ENCODE measurements around the gene ZNF385B. TPM values are rescaled to one million over a fixed set of nuclear protein-coding genes. Genes with fewer than 3 reads are reported as not detected.
A peak's percentile ranks its signal among the peaks of the same experiment; 100 is the strongest.

The ZNF385B gene
- total and polyA plus RNA-seq, 11 donors, result 0.07 to 12.2 (median 2.3) TPM

- TF ChIP-seq POLR2A (IDR thresholded peaks at IDR 0.05) (no peak), CTCF (IDR thresholded peaks at IDR 0.05) (no peak)
- 13 to 46% (median 21%) methylated on average over 7 of the region's 7 CpGs for WGBS, 4 donors
- Histone ChIP-seq H3K36me3 (no peaks in the 10 kb centered on the region), H3K4me3 (peak overlapping the region in 5 of 12 donors; percentile 1 to 22 (median 15)), H3K4me1 (peaks cover 0 to 3% (median 0%) of the 10 kb centered on the region in 12 donors), H3K9me3 (no peaks in the 10 kb centered on the region), H3K27me3 (peaks cover 0 to 26% (median 0%) of the 10 kb centered on the region in 9 donors), H3K27ac (no peak overlapping the region)
- no peak for ATAC-seq
- DNase-seq, result no peak
- intact Hi-C loops (cut with DNase I), result loop anchor here in 4 of 10 donors (10.0 kb wide), 2 partner anchors 186 to 204 kb away; no protein-coding TSS in a partner anchor
These were observed 432.8 kb downstream of the ZNF385B start for GRCh38 chr2:179428649-179429048.

GRCh38 chr2:179427065-179427464 is 434.3 kb downstream of the ZNF385B start:
- no peaks in the 10 kb centered on the region for H3K9me3 ChIP-seq
- intact Hi-C loops (cut with DNase I), result loop anchor here in 4 of 10 donors (10.0 kb wide), 2 partner anchors 188 to 202 kb away; no protein-coding TSS in a partner anchor

GRCh38 chr2:179424571-179424970 is 436.8 kb downstream of the ZNF385B start:
- no peak for ATAC-seq
- Histone ChIP-seq H3K4me3 (no peak overlapping the region), H3K36me3 (no peaks in the 10 kb centered on the region), H3K9me3 (no peaks in the 10 kb centered on the region), H3K27me3 (peaks cover 0 to 14% (median 0%) of the 10 kb centered on the region in 9 donors), H3K4me1 (peaks cover 0 to 3% (median 0%) of the 10 kb centered on the region in 12 donors), H3K27ac (no peak overlapping the region)
- no peak for TF ChIP-seq POLR2A (IDR thresholded peaks at IDR 0.05)
- TF ChIP-seq CTCF (IDR thresholded peaks at IDR 0.05), result no peak
- 86 to 94% (median 91%) methylated on average over 3 of the region's 3 CpGs for WGBS, 4 donors
- DNase-seq, result no peak
- intact Hi-C loops (cut with DNase I), result loop anchor here in 8 of 10 donors (5.0 to 10.0 kb wide), 3 partner anchors 190 to 323 kb away; no protein-coding TSS in a partner anchor

More at GRCh38 chr2:179427065-179427464, 434.3 kb downstream of the ZNF385B start:
- H3K27me3 ChIP-seq, result peaks cover 0 to 26% (median 0%) of the 10 kb centered on the region in 9 donors
- H3K27ac ChIP-seq, result no peak overlapping the region
- no peaks in the 10 kb centered on the region for H3K36me3 ChIP-seq
- 89 to 100% (median 91%) methylated on average over 2 of the region's 2 CpGs for WGBS, 4 donors
- ATAC-seq (no peak), DNase-seq (no peak)
- peaks cover 0 to 3% (median 0%) of the 10 kb centered on the region in 12 donors for H3K4me1 ChIP-seq
- H3K4me3 ChIP-seq, result no peak overlapping the region
- TF ChIP-seq POLR2A (IDR thresholded peaks at IDR 0.05) (no peak), CTCF (IDR thresholded peaks at IDR 0.05) (no peak)

- H3K9me3 ChIP-seq, result no peaks in the 10 kb centered on the region
- no peaks in the 10 kb centered on the region for H3K36me3 ChIP-seq
- no peaks in the 10 kb centered on the region for H3K4me1 ChIP-seq
- H3K27me3 ChIP-seq, result peaks cover 0 to 8% (median 0%) of the 10 kb centered on the region in 9 donors
- DNase-seq (peak; percentile 40 to 72 (median 60)), ATAC-seq (peak in 2 of 4 donors; percentile 52 to 73)
- no peak overlapping the region for H3K4me3 ChIP-seq
- TF ChIP-seq POLR2A (IDR thresholded peaks at IDR 0.05) (no peak), CTCF (IDR thresholded peaks at IDR 0.05) (peak; percentile 46 to 77 (median 68))
- H3K27ac ChIP-seq, result no peak overlapping the region
- intact Hi-C loops (cut with DNase I), result loop anchor here in 9 of 10 donors (1.0 to 10.0 kb wide), 5 partner anchors 193 to 329 kb away; no protein-coding TSS in a partner anchor
- 3 to 8% (median 5%) methylated on average over 5 of the region's 5 CpGs for WGBS, 4 donors
These were observed 439.3 kb downstream of the ZNF385B start for GRCh38 chr2:179422037-179422643.

Measured in heart left ventricle (tissue), 16 donors.